Stimulated activated naive B cell treated with anti-CD40 and anti-IgM and Interleukin-4, amounts not matched to agents 10 μg/mL and 1 μg/mL and 100 μg/mL, for 72 hours (primary cell): ENCODE results near the gene SLC2A14.
"Not testable (repeated sequence)": the region's sequence is repeated elsewhere in the genome, so short reads cannot be mapped to it uniquely, and the experiment has no call there.

Experiments used
- ATAC-seq, 2 donors: fragments of 150-1000 bp; cut with Tn5 transposase; replicated peaks; 2 replicates each; pipeline ENCODE4 v1.10.0; 2021; ENCODE audit warnings: moderate library complexity in 1 of 2
- DNase-seq: peaks from one replicate; pipeline ENCODE4 v3.0.0; 2021
- H3K27ac Mint-ChIP-seq: one replicate; pipeline ENCODE4 v1.8.0; 2022; ENCODE audit warnings: mild to moderate bottlenecking, mixed read lengths
- H3K27me3 Mint-ChIP-seq, 2 donors: one replicate each; pipeline ENCODE4 v1.8.0; 2022; ENCODE audit warnings: mixed read lengths in 2 of 2
- H3K36me3 Mint-ChIP-seq, 2 donors: one replicate each; pipeline ENCODE4 v1.8.0; 2022; ENCODE audit warnings: mixed read lengths in 2 of 2, mild to moderate bottlenecking in 1 of 2
- H3K4me1 Mint-ChIP-seq, 2 donors: one replicate each; pipeline ENCODE4 v1.8.0; 2022; ENCODE audit warnings: mixed read lengths in 2 of 2, mild to moderate bottlenecking in 1 of 2
- H3K4me3 Mint-ChIP-seq, 2 donors: one replicate each; pipeline ENCODE4 v1.8.0; 2022; ENCODE audit warnings: mild to moderate bottlenecking in 2 of 2, mixed read lengths in 2 of 2, moderate library complexity in 1 of 2
- H3K9me3 Mint-ChIP-seq, 2 donors: one replicate each; pipeline ENCODE4 v1.8.0; 2022; ENCODE audit warnings: mixed read lengths in 2 of 2, mild to moderate bottlenecking in 1 of 2

SLC2A14 gene

DNA sequence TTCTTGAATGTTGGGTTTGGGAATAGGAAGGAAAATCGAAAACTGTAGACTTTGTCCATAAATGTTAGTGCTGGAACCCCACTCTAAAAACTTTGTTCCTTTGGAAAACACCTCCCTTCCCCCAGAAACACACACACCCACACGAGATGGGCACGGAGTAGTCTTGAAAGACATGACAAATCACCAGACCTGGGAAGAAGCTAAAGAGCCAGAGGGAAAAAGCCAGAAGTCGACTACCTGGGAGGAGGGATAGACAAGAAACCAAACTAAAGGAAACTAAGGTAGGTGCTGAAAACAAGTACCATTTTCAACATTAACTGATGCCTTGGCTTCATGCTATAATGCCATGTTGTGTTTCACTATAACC is 84.4 kb downstream of the SLC2A14 start:
- Mint-ChIP-seq H3K27me3 (peaks cover 7 to 23% of the 10 kb centered on the region in 2 donors), H3K27ac (no peak overlapping the region), H3K9me3 (no peaks in the 10 kb centered on the region), H3K4me1 (no peaks in the 10 kb centered on the region), H3K4me3 (no peak overlapping the region), H3K36me3 (no peaks in the 10 kb centered on the region)
- ATAC-seq = no peak
- DNase-seq = no peak

DNA sequence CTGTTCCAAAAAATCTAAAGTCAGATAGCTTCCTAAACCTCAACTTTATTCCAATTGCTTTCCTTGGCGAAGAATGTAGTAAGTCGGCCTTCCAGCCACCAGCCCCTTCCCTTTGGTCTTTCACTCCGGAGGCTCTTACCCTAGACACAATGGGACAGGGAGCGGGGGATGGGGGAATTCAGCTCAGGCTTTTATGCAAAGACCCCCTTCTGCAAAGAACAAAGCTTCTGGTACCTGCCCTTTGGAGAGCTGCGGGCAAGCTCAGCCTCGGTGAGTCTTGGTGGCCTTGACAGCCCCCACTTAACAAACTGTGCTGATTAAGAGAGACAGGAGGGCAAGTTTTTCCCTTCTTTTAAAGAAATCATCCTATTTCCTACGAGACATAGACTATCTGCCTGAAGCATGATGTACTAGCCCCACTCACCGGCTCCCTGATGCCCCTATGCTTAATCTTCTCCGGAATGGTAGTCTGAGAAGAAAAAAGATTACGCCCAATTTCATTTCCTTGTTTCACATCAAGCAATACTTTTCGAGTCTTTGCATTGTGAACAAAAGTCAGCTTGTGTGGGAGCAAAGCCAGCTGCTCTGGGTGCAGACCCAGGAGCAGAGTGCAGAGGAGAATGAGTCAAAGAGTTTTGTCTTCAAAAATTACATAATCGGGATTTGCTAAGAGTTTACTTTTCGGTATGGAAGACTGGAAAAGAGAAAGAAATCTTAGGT is 85.0 kb downstream of the SLC2A14 start:
- Mint-ChIP-seq H3K9me3 (no peaks in the 10 kb centered on the region), H3K4me1 (no peaks in the 10 kb centered on the region), H3K36me3 (no peaks in the 10 kb centered on the region), H3K27ac (no peak overlapping the region), H3K4me3 (no peak overlapping the region), H3K27me3 (peaks cover 7 to 23% of the 10 kb centered on the region in 2 donors)
- DNase-seq (no peak), ATAC-seq (no peak)

DNA sequence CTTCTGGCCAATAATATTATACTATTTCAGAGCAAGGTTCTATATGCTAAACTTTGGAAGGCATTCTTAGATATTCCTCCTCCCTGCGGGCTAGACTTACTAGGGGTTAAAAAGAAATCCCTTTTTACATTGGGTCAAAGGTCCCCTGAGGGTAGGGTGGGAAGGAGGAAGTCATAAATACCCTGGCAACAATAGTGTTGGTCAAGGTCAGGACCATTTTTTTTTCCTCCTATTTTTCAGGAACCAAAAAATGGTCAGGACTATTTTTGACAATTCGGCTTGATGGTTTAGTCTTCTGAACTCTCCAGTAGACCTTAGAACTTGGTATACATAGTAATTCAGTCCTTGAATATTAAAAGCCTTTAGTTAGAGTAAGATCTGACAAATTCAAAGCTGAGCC is 88.0 kb downstream of the SLC2A14 start:
- Mint-ChIP-seq H3K4me1 (no peaks in the 10 kb centered on the region), H3K9me3 (no peaks in the 10 kb centered on the region), H3K36me3 (no peaks in the 10 kb centered on the region), H3K27me3 (peaks cover 2 to 17% of the 10 kb centered on the region in 2 donors), H3K4me3 (no peak overlapping the region), H3K27ac (no peak overlapping the region)
- ATAC-seq (no peak), DNase-seq (no peak)

DNA sequence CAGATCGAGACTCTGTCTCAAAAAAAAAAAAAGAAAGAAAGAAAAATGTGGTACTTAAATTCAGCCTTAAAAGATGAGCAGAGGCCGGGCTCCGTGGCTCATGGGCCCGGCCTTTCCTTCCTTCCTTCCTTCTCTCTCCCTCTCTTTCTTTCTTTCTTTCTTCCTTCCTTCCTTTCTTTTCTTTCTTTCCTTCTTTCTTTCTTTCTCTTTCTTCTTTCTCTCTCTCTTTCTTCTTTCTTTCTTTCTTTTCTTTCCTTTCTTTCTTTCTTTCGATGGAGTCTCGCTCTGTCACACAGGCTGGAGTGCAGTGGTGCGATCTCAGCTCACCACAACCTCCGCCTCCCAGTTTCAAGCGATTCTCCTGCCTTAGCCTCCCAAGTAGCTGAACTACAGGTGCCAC is 89.3 kb downstream of the SLC2A14 start:
- not testable (repeated sequence) for H3K27ac Mint-ChIP-seq, H3K4me3 Mint-ChIP-seq, ATAC-seq, H3K36me3 Mint-ChIP-seq, DNase-seq, H3K9me3 Mint-ChIP-seq, H3K4me1 Mint-ChIP-seq
- H3K27me3 Mint-ChIP-seq = peaks cover 0 to 17% of the 10 kb centered on the region in 2 donors

GRCh38 chr12:7782055-7782454 is 90.7 kb downstream of the SLC2A14 start:
- DNase-seq (no peak), ATAC-seq (no peak)
- no peaks in the 10 kb centered on the region for H3K36me3 Mint-ChIP-seq
- H3K27me3 Mint-ChIP-seq = peaks cover 0 to 7% of the 10 kb centered on the region in 2 donors
- no peak overlapping the region for H3K27ac Mint-ChIP-seq
- H3K9me3 Mint-ChIP-seq = no peaks in the 10 kb centered on the region
- no peaks in the 10 kb centered on the region for H3K4me1 Mint-ChIP-seq
- H3K4me3 Mint-ChIP-seq = no peak overlapping the region

- ATAC-seq (no peak), DNase-seq (no peak)
- Mint-ChIP-seq H3K36me3 (no peaks in the 10 kb centered on the region), H3K4me1 (no peaks in the 10 kb centered on the region), H3K27ac (no peak overlapping the region), H3K9me3 (no peaks in the 10 kb centered on the region), H3K4me3 (no peak overlapping the region), H3K27me3 (no peaks in the 10 kb centered on the region)
Observed at GRCh38 chr12:7781274-7781673, 91.4 kb downstream of the SLC2A14 start.

- no peak for ATAC-seq
Observed at GRCh38 chr12:7769999-7770398, 102.7 kb downstream of the SLC2A14 start.

More at GRCh38 chr12:7769999-7770398, 102.7 kb downstream of the SLC2A14 start:
- Mint-ChIP-seq H3K4me3 (no peak overlapping the region), H3K27ac (no peak overlapping the region), H3K9me3 (no peaks in the 10 kb centered on the region), H3K27me3 (no peaks in the 10 kb centered on the region), H3K36me3 (no peaks in the 10 kb centered on the region), H3K4me1 (no peaks in the 10 kb centered on the region)
- DNase-seq = no peak
